NB4 (cell line): ENCODE results near the gene S100A10.

ENCODE experiments used
- DNase-seq: peaks from one replicate; pipeline ENCODE4 v3.0.0; 2010; ENCODE audit warnings: low read depth
- H3K4me3 ChIP-seq: one replicate; pipeline ENCODE4 v1.5.1; 2011; ENCODE audit warnings: mild to moderate bottlenecking, low read depth, low read length, moderate library complexity
- MAX ChIP-seq: IDR thresholded peaks from 2 replicates; pipeline ENCODE4 v1.6.1; 2011; ENCODE audit warnings: low read depth, low read length
- MYC ChIP-seq: IDR thresholded peaks from 2 replicates; pipeline ENCODE4 v1.6.1; 2011; ENCODE audit warnings: low read depth, low read length
- POLR2A ChIP-seq: IDR thresholded peaks from 2 replicates; pipeline ENCODE4 v1.6.1; 2011; ENCODE audit warnings: mild to moderate bottlenecking; ENCODE audit not compliant: insufficient read length; ENCODE audit errors: extremely low read depth
- TF ChIP-seq, protein P1 (sequence below): IDR thresholded peaks from one replicate; pipeline ENCODE4 v1.5.1; 2012; ENCODE audit warnings: low read depth, low read length

S100A10 gene

GRCh38 chr1:151940541-151940940 lies 53.1 kb downstream of the S100A10 start:
- TF ChIP-seq, protein P1, sequence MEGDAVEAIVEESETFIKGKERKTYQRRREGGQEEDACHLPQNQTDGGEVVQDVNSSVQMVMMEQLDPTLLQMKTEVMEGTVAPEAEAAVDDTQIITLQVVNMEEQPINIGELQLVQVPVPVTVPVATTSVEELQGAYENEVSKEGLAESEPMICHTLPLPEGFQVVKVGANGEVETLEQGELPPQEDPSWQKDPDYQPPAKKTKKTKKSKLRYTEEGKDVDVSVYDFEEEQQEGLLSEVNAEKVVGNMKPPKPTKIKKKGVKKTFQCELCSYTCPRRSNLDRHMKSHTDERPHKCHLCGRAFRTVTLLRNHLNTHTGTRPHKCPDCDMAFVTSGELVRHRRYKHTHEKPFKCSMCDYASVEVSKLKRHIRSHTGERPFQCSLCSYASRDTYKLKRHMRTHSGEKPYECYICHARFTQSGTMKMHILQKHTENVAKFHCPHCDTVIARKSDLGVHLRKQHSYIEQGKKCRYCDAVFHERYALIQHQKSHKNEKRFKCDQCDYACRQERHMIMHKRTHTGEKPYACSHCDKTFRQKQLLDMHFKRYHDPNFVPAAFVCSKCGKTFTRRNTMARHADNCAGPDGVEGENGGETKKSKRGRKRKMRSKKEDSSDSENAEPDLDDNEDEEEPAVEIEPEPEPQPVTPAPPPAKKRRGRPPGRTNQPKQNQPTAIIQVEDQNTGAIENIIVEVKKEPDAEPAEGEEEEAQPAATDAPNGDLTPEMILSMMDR, result no peak
- TF ChIP-seq MAX, result no peak
- no peak for TF ChIP-seq MYC
- no peak for TF ChIP-seq POLR2A
- DNase-seq, result no peak
- H3K4me3 ChIP-seq, result no peak overlapping the region

DNA sequence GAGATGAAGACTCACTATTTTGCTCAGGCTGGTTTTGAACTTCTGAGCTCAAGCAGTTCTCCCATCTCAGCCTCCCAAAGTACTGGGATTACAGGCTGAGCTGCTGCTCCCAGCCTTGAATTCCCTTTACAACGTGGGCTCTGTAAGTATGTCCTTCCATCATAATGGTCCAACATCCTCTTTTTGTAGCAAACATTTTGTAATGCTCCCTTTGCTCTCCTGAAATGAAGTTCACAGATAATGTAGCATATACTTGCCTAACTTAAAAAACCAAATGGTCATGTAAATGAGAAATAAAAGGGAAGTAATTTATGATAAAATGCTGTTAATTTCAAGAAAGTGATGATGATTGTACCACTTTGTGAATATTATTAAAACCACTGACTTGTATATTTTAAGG lies 53.9 kb downstream of the S100A10 start:
- DNase-seq, result no peak
- H3K4me3 ChIP-seq, result no peak overlapping the region
- TF ChIP-seq MYC (no peak), MAX (no peak), POLR2A (no peak)
- TF ChIP-seq, protein P1, result no peak

GRCh38 chr1:151939141-151939540 lies 54.5 kb downstream of the S100A10 start:
- no peak overlapping the region for H3K4me3 ChIP-seq
- no peak for DNase-seq
- TF ChIP-seq MAX (no peak), POLR2A (no peak), MYC (no peak)
- TF ChIP-seq, protein P1, result no peak

DNA sequence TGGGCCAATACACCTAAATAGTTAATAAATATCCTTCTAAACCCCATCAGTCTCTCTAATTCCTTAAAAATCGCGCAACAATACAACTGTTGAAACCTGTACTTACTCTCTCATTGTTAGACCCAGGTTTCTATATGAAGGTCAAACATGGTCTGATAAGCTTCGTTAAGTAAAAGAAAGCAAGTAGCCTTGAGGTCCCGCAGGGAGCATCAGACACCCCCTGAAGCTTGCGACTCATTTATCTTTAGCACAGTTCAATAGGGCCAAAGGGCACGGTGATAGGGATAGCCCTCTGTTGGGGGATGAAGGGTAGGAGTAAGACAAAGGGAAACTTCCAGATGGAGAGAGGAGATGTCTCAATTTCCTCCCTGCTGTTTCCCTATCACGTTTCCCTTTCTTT lies 57.0 kb downstream of the S100A10 start:
- H3K4me3 ChIP-seq, result no peak overlapping the region
- TF ChIP-seq, protein P1, result no peak
- TF ChIP-seq MYC, result no peak
- DNase-seq, result no peak

GRCh38 chr1:151935894-151936602 lies 57.6 kb downstream of the S100A10 start:
- TF ChIP-seq, protein P1, result no peak
- TF ChIP-seq POLR2A (no peak), MYC (no peak), MAX (no peak)
- no peak overlapping the region for H3K4me3 ChIP-seq
- DNase-seq, result no peak

DNA sequence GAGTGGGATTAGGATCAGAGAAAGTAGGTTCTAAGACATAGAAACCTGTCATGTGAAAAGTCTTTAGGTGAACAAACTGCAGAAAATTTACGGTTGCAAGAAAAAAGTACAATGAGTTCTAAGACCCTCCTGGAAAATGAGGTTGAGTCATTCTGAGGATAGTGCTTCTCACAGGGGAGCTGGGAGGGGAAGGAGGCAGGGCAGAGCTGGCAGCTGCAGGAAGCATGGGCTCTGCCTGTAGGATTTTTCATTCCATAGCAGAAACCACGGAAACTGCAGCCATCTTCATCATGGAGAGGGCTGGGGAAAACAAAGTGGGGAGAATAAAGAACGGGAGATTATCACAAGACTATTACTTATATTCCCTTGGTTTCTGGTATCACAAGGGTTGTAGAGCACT lies 58.5 kb downstream of the S100A10 start:
- TF ChIP-seq MYC, result no peak
- TF ChIP-seq, protein P1, result no peak
- no peak for TF ChIP-seq MAX
- TF ChIP-seq POLR2A, result no peak
- DNase-seq, result no peak

More for the DNA sequence above, 58.5 kb downstream of the S100A10 start:
- no peak overlapping the region for H3K4me3 ChIP-seq
